H1 (cell line): ENCODE data around the gene SYNE4.
"Not testable (repeated sequence)": the region's sequence is repeated elsewhere in the genome, so short reads cannot be mapped to it uniquely, and the experiment has no call there.

Experiments used
- ASH2L ChIP-seq: fragments of 200-600, 300-600 bp; sonication (generic); IDR thresholded peaks from one replicate; pipeline ENCODE4 v1.7.1; 2017; ENCODE audit warnings: low read length
- CEBPB ChIP-seq: IDR thresholded peaks from 2 replicates; pipeline ENCODE4 v1.6.1; 2012; ENCODE audit warnings: low read depth, low read length
- CTCF ChIP-seq, 3 experiments: IDR thresholded peaks; 1 replicate in 2 of 3; 2 replicates in 1 of 3; pipeline versions ENCODE4 v1.5.1 to v1.6.1; 2011; ENCODE audit warnings: low read length in 3 of 3, mild to moderate bottlenecking in 3 of 3, inconsistent platforms in 2 of 3, low read depth in 1 of 3, moderate library complexity in 1 of 3; ENCODE audit not compliant: insufficient read depth in 1 of 3; ENCODE audit errors: control extremely low read depth in 1 of 3
- EP300 ChIP-seq, 2 experiments: IDR thresholded peaks; 1 replicate in 1 of 2; 2 replicates in 1 of 2; pipeline ENCODE4 v1.6.1; 2011 to 2012; ENCODE audit warnings: low read depth in 2 of 2, low read length in 2 of 2, mild to moderate bottlenecking in 2 of 2, borderline replicate concordance in 1 of 2, inconsistent platforms in 1 of 2, moderate library complexity in 1 of 2
- EZH2 ChIP-seq: fragments of 200-600 bp; sonication (generic); IDR thresholded peaks from 2 replicates; pipeline ENCODE4 v1.7.1; 2012; ENCODE audit warnings: low read depth, mild to moderate bottlenecking, moderate library complexity, low read length, inconsistent platforms; ENCODE audit not compliant: severe bottlenecking
- GABPA ChIP-seq: IDR thresholded peaks from 2 replicates; pipeline ENCODE4 v1.6.1; 2011; ENCODE audit warnings: mild to moderate bottlenecking, low read length, moderate library complexity, borderline replicate concordance; ENCODE audit not compliant: insufficient read depth
- KDM5A ChIP-seq: fragments of 200-600 bp; IDR thresholded peaks from 2 replicates; pipeline ENCODE4 v1.7.1; 2012; ENCODE audit warnings: mild to moderate bottlenecking, low read length, inconsistent platforms, mixed read lengths
- POLR2A ChIP-seq, 2 experiments: IDR thresholded peaks; 1 replicate in 1 of 2; 2 replicates in 1 of 2; pipeline ENCODE4 v1.6.1; 2011; ENCODE audit warnings: low read depth in 2 of 2, low read length in 2 of 2, mild to moderate bottlenecking in 2 of 2; ENCODE audit errors: control extremely low read depth in 1 of 2
- SIN3A ChIP-seq, 2 experiments: IDR thresholded peaks in 1 of 2; conservative IDR thresholded peaks in 1 of 2; 2 replicates each; pipeline ENCODE4 v1.6.1; 2011 to 2012; ENCODE audit warnings: low read length in 2 of 2, improper control_type of control experiment in 1 of 2, low read depth in 1 of 2, mild to moderate bottlenecking in 1 of 2
- TAF7 ChIP-seq: optimal IDR thresholded peaks from 2 replicates; pipeline ENCODE3; 2011; ENCODE audit warnings: low read depth, mild to moderate bottlenecking, inconsistent platforms, low read length, moderate library complexity, borderline replicate concordance
- TEAD4 ChIP-seq: IDR thresholded peaks from 2 replicates; pipeline ENCODE4 v1.6.1; 2012; ENCODE audit warnings: low read depth, low read length, inconsistent platforms, mixed read lengths
- YY1 ChIP-seq: IDR thresholded peaks from 2 replicates; pipeline ENCODE4 v1.6.1; 2011; ENCODE audit warnings: low read depth, mild to moderate bottlenecking, low read length

- TF ChIP-seq POLR2A (IDR thresholded peaks at IDR 0.05; ENCODE audit: control extremely low read depth in 1 of 2, low read depth in 2 of 2, low read length in 2 of 2); CTCF (IDR thresholded peaks at IDR 0.05; ENCODE audit: control extremely low read depth in 1 of 3, insufficient read depth in 1 of 3, low read depth in 1 of 3, low read length in 3 of 3); CEBPB; TEAD4; EP300 (IDR thresholded peaks at IDR 0.05; ENCODE audit: borderline replicate concordance in 1 of 2, low read depth in 2 of 2, low read length in 2 of 2); TAF7; ASH2L; EZH2; GABPA; YY1; SIN3A (conservative IDR thresholded peaks at IDR 0.05 in 1 of 2, IDR thresholded peaks at IDR 0.05 in 1 of 2; ENCODE audit: low read depth in 1 of 2, low read length in 2 of 2); KDM5A: not testable (repeated sequence)
Measured at GRCh38 chr19:35980997-35981396, 27.6 kb downstream of the SYNE4 start.
